GM12864 (cell line): ENCODE results near the gene STX8.
"Not testable (repeated sequence)": the region's sequence is repeated elsewhere in the genome, so short reads cannot be mapped to it uniquely, and the experiment has no call there.

ENCODE experiments used
- DNase-seq: peaks from one replicate; pipeline ENCODE4 v3.0.0-alpha.2; 2011; ENCODE audit warnings: low read depth
- H3K4me3 ChIP-seq: 2 replicates; pipeline ENCODE4 v1.5.1; 2011; ENCODE audit warnings: mild to moderate bottlenecking, low read depth, low read length, control low read depth
- CTCF ChIP-seq: IDR thresholded peaks from 2 replicates; pipeline ENCODE4 v1.5.1; 2011; ENCODE audit warnings: low read depth, mild to moderate bottlenecking, moderate library complexity, low read length, control low read depth, inconsistent platforms; ENCODE audit errors: missing control alignments

The STX8 gene

GRCh38 chr17:9554715-9555114 is 20.9 kb downstream of the STX8 start:
- DNase-seq, result peak; percentile 19
- not testable (repeated sequence) for H3K4me3 ChIP-seq
- TF ChIP-seq CTCF, result peak; percentile 25

DNA sequence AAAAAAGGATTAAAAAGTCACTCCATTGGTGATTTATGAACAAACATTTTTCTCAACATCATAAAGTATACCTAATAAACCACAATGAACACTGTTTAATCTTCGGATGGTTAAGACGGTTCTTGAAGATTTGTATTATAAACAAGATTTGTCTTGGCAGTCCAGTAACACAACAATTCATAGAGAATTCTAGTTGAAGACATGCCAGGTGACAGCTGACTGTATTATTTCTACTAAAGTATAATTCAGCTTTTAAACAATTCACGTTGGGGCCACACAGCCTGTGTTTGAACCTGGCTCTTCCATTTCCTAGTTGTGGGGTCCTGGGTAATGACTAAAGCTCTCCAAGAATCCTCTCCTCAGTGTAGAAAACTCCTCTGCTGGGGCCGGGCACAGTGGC is 22.0 kb downstream of the STX8 start:
- H3K4me3 ChIP-seq, result no peak overlapping the region
- no peak for DNase-seq
- TF ChIP-seq CTCF, result no peak

DNA sequence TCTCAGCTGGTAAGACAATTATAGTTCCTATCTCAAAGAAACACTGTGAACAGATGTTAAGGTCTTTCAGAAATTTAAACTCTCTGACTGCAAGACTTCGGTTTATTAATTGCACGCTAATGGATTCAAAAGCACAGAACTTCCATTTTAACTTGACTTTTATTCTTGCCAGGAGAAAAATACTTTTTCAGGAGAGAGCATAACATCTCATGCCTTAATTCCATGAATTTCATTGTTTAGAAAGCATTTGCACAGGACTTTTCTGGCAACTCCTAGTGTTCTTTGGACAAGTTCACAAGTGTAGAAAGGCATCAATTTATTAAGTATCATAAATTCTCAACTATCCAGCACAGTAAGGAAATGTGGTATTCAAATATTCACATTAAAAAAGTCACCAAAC is 22.4 kb downstream of the STX8 start:
- no peak for DNase-seq
- no peak overlapping the region for H3K4me3 ChIP-seq
- TF ChIP-seq CTCF, result no peak

DNA sequence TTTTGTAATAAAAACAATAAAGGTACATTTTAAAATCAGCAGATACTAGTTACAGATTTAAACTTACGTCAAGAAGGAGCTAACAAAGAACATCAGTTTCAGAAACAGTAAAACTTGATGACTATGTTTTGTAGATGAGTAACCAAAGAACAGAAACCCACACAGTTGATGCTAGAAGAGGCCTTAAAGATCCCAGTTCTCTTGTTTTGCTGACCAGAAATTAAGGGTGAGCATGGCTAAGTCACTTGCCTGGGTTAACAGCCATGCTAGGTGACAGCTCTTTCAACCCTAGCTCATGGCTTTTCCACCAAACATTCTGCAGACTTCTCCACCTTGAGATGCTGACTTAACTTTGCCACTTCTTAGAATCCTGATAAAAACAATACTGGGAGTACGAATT is 26.4 kb downstream of the STX8 start:
- no peak for DNase-seq
- no peak for TF ChIP-seq CTCF
- no peak overlapping the region for H3K4me3 ChIP-seq

GRCh38 chr17:9544221-9544620 is 31.4 kb downstream of the STX8 start:
- no peak overlapping the region for H3K4me3 ChIP-seq
- TF ChIP-seq CTCF, result no peak

DNA sequence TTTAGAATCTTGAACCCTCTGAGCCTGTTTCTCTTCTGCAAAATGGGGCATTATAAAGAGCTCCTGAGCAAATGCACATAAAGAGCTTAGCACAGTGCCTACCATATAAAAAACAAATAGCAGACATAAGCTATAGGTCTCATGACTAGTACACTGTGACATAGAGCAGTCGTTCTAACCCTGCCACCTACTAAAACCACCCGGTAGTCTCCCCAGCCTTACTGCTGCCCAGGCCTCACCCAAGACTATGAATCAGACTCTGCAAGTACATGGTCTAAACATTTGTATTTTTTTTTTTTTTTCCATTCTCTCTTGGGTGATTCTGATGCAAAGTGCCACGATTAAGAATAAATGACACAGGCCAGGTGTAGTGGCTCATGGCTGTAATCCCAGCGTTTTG is 33.9 kb downstream of the STX8 start:
- no peak for DNase-seq
- TF ChIP-seq CTCF, result no peak
- H3K4me3 ChIP-seq, result no peak overlapping the region

More at GRCh38 chr17:9544221-9544620, 31.4 kb downstream of the STX8 start:
- no peak for DNase-seq

- DNase-seq, result no peak
- no peak for TF ChIP-seq CTCF
- H3K4me3 ChIP-seq, result no peak overlapping the region
These were observed 37.0 kb downstream of the STX8 start for GRCh38 chr17:9538626-9539025.
